K562 (cell line): ENCODE data around the gene ELF2. TPM values are rescaled to one million over a fixed set of nuclear protein-coding genes. Genes with fewer than 3 reads are reported as not detected.

ENCODE experiments used
- ATF3 ChIP-seq, 2 experiments: fragments of 450-650 bp in 1 of 2; sonication (generic) in 1 of 2; formaldehyde crosslinking in 1 of 2; IDR thresholded peaks in 1 of 2; conservative IDR thresholded peaks in 1 of 2; 2 replicates each; pipeline versions ENCODE4 v1.6.1 to v1.8.1; 2016 to 2023; ENCODE audit warnings: mild to moderate bottlenecking in 2 of 2, moderate library complexity in 2 of 2, inconsistent platforms in 1 of 2, missing genetic modification reagents in 1 of 2
- ELK1 ChIP-seq: sonication (generic); formaldehyde crosslinking; IDR thresholded peaks from 2 replicates; pipeline ENCODE4 v1.8.1; 2022; ENCODE audit warnings: missing genetic modification reagents
- GATA2 ChIP-seq: sonication (generic); formaldehyde crosslinking; IDR thresholded peaks from 2 replicates; pipeline ENCODE4 v1.4.0; 2020; ENCODE audit warnings: mild to moderate bottlenecking, missing genetic modification reagents
- RBM15 ChIP-seq: fragments of 200-400 bp; formaldehyde crosslinking; IDR thresholded peaks from 2 replicates; pipeline ENCODE4 v1.6.1; 2018; ENCODE audit warnings: mild to moderate bottlenecking, low read length, moderate library complexity; ENCODE audit not compliant: insufficient read depth
- ZBTB9 ChIP-seq: fragments of 450-650 bp; formaldehyde crosslinking; IDR thresholded peaks from 2 replicates; pipeline ENCODE4 v1.4.0; 2020; ENCODE audit warnings: mild to moderate bottlenecking, moderate library complexity
- ZNF212 ChIP-seq: fragments of 450-650 bp; formaldehyde crosslinking; IDR thresholded peaks from 2 replicates; pipeline ENCODE4 v1.4.0; 2020; ENCODE audit warnings: mild to moderate bottlenecking
- ZNF395 ChIP-seq: fragments of 200-800 bp; sonication (Bioruptor generic); IDR thresholded peaks from 2 replicates; pipeline ENCODE4 v1.6.1; 2017; ENCODE audit warnings: missing genetic modification characterization, missing compliant biosample characterization
- ZNF707 ChIP-seq: fragments of 250-450 bp; sonication (Bioruptor Pico); conservative IDR thresholded peaks from 2 replicates; pipeline ENCODE4 v1.8.0; 2022; ENCODE audit warnings: inconsistent platforms, mild to moderate bottlenecking, moderate library complexity
- polyA plus RNA-seq, 8 experiments: library from polyadenylated mRNA; depleted of rRNA in 4 of 8; stranded (reverse) in 5 of 8; unstranded in 3 of 8; fragments of >200 nt; fragmentation: Nextera tagmentation in 2 of 8; fragmentation: Illumina TruSeq in 1 of 8; extraction: Ambion mirVana in 2 of 8; extraction: Trizol in 1 of 8; gene quantifications; 2 replicates each; pipeline versions ENCODE4 v1.2.1 to v1.2.3, GENCODE V29; 2011 to 2014; ENCODE audit warnings: inconsistent platforms in 1 of 8, missing spikeins in 1 of 8
- total RNA-seq, 7 experiments: library from RNA; depleted of rRNA in 6 of 7; stranded (reverse); fragments of >200 nt in 6 of 7; fragmentation: Illumina TruSeq in 2 of 7; extraction: Trizol in 2 of 7; gene quantifications; 2 replicates each; pipeline versions ENCODE4 v1.2.1 to v1.2.3, GENCODE V29; 2011 to 2021; ENCODE audit warnings: low replicate concordance in 1 of 7

Gene ELF2
- total and polyA plus RNA-seq, 9 of the 15 experiments (the other 6 are each of a cell fraction or from before 2014, with no cell fraction given), result 9.4 to 58.7 (median 41.6) TPM

GRCh38 chr4:139024686-139025085 is 152.3 kb downstream of the ELF2 start (continued):
- no peak for TF ChIP-seq ATF3 (IDR thresholded peaks at IDR 0.05)
- TF ChIP-seq ATF3 (CRISPR knock-in tag; conservative IDR thresholded peaks at IDR 0.05), result no peak
- no peak for TF ChIP-seq ZNF212
- TF ChIP-seq ZNF395 (CRISPR knock-in tag), result no peak
- TF ChIP-seq ELK1 (CRISPR knock-in tag), result no peak
- no peak for TF ChIP-seq ZBTB9 (CRISPR knock-in tag)
- TF ChIP-seq GATA2 (CRISPR knock-in tag), result no peak
- no peak for TF ChIP-seq RBM15
- no peak for TF ChIP-seq ZNF707
